IMR-90 (cell line): ENCODE results near the gene CARD19.

ENCODE experiments used
- RFX5 ChIP-seq: IDR thresholded peaks from 2 replicates; pipeline ENCODE4 v1.8.0; 2012; ENCODE audit warnings: low read depth, mild to moderate bottlenecking, low read length, moderate library complexity
- TF ChIP-seq, protein P1 (sequence below): conservative IDR thresholded peaks from 2 replicates; pipeline ENCODE4 v1.5.1; 2012; ENCODE audit warnings: mild to moderate bottlenecking, low read depth, low read length, improper control_type of control experiment

DNA sequence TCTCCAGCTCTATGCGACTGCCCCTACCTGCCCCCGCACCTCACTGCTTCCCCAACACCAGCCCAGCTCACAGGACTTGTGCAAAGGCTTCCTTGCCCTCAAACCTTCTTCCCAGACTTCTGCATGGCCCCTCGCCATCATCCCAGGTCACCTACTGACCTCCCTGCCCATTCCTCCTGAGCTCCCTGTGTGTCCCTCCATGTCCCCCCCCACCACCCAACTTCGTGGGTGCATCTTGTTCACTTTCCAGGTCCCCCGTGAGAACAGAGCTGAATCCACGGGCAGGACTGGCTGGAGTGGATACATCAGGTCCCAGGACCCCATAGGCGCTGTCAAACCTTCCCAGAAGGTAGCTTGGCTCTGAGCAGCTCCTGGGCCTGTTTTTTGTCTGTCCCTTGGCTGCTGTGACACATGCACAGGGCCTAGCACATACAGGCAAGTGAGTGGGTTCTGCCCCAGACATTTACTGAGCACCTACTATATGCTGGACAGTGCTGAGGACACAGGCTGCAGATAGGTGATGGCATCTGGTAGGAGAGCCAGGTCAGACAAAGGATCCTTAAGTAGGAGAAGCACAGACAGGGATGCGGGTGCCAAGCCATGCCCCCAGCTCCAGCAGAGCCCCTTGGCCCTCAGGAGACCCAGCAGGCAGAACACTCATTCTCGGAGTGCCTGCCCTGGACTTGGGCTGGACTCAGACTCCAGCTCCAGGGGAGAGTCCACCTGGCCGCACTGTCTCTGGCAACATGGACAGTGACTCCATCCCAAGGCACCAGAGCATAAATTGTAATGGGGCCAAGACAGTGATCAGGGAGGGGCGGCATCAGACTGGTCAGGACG lies 23.1 kb downstream of the CARD19 start:
- TF ChIP-seq, protein P1, sequence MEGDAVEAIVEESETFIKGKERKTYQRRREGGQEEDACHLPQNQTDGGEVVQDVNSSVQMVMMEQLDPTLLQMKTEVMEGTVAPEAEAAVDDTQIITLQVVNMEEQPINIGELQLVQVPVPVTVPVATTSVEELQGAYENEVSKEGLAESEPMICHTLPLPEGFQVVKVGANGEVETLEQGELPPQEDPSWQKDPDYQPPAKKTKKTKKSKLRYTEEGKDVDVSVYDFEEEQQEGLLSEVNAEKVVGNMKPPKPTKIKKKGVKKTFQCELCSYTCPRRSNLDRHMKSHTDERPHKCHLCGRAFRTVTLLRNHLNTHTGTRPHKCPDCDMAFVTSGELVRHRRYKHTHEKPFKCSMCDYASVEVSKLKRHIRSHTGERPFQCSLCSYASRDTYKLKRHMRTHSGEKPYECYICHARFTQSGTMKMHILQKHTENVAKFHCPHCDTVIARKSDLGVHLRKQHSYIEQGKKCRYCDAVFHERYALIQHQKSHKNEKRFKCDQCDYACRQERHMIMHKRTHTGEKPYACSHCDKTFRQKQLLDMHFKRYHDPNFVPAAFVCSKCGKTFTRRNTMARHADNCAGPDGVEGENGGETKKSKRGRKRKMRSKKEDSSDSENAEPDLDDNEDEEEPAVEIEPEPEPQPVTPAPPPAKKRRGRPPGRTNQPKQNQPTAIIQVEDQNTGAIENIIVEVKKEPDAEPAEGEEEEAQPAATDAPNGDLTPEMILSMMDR = no peak
- TF ChIP-seq RFX5 = no peak
